Measurements from ENCODE around the gene DEK.

The DEK gene

GRCh38 chr6:18240230-18240629 is 24.1 kb downstream of the DEK start (continued):
- TF ChIP-seq POU6F1 (CRISPR knock-in tag; IDR thresholded peaks at IDR 0.05; ENCODE audit: borderline replicate concordance, low read depth) (no peak), ZNF8 (CRISPR knock-in tag; IDR thresholded peaks at IDR 0.05) (no peak), SNAI2 (CRISPR knock-in tag; IDR thresholded peaks at IDR 0.05) (no peak), RARB (CRISPR knock-in tag; IDR thresholded peaks at IDR 0.05) (no peak), CSDC2 (CRISPR knock-in tag; IDR thresholded peaks at IDR 0.05) (no peak)

GRCh38 chr6:18237167-18237566 is 27.2 kb downstream of the DEK start:
- ATAC-seq = no peak
- no peak for TF ChIP-seq ZC3H10 (CRISPR knock-in tag; IDR thresholded peaks at IDR 0.05)
- TF ChIP-seq TCF4 (CRISPR knock-in tag; IDR thresholded peaks at IDR 0.05; ENCODE audit: borderline replicate concordance) = no peak
- TF ChIP-seq PATZ1 (CRISPR knock-in tag; IDR thresholded peaks at IDR 0.05; ENCODE audit: borderline replicate concordance) = no peak
- no peak for TF ChIP-seq ZNF8 (CRISPR knock-in tag; IDR thresholded peaks at IDR 0.05)
- TF ChIP-seq TSHZ2 (CRISPR knock-in tag; IDR thresholded peaks at IDR 0.05) = no peak
- no peak for TF ChIP-seq ESRRG (CRISPR knock-in tag; IDR thresholded peaks at IDR 0.05)
- TF ChIP-seq CSDC2 (CRISPR knock-in tag; IDR thresholded peaks at IDR 0.05) = no peak
- no peak for TF ChIP-seq ARNTL (CRISPR knock-in tag; IDR thresholded peaks at IDR 0.05; ENCODE audit: borderline replicate concordance, low read depth)
- no peak for TF ChIP-seq TOX (CRISPR knock-in tag; IDR thresholded peaks at IDR 0.05; ENCODE audit: borderline replicate concordance)
- no peak for TF ChIP-seq CSRNP3 (CRISPR knock-in tag; IDR thresholded peaks at IDR 0.05)
- no peak for TF ChIP-seq ZNF565 (CRISPR knock-in tag; conservative IDR thresholded peaks at IDR 0.05; ENCODE audit: low read depth)
- no peak for TF ChIP-seq BACH2 (CRISPR knock-in tag; IDR thresholded peaks at IDR 0.05; ENCODE audit: borderline replicate concordance)
- TF ChIP-seq GLIS3 (CRISPR knock-in tag; IDR thresholded peaks at IDR 0.05) = no peak
- TF ChIP-seq ISL1 (CRISPR knock-in tag; IDR thresholded peaks at IDR 0.05) = no peak
- TF ChIP-seq SNAI2 (CRISPR knock-in tag; IDR thresholded peaks at IDR 0.05) = no peak
- TF ChIP-seq OSR1 (CRISPR knock-in tag; IDR thresholded peaks at IDR 0.05) = no peak
- TF ChIP-seq CREB5 (CRISPR knock-in tag; IDR thresholded peaks at IDR 0.05; ENCODE audit: low read depth) = no peak
- no peak for TF ChIP-seq ZFP3 (CRISPR knock-in tag; IDR thresholded peaks at IDR 0.05)

- no peak for ATAC-seq
- TF ChIP-seq CSDC2 (CRISPR knock-in tag; IDR thresholded peaks at IDR 0.05) (no peak), ZFP30 (CRISPR knock-in tag; IDR thresholded peaks at IDR 0.05) (no peak), ISL1 (CRISPR knock-in tag; IDR thresholded peaks at IDR 0.05) (no peak), PATZ1 (CRISPR knock-in tag; IDR thresholded peaks at IDR 0.05; ENCODE audit: borderline replicate concordance) (no peak), TCF4 (CRISPR knock-in tag; IDR thresholded peaks at IDR 0.05; ENCODE audit: borderline replicate concordance) (no peak), ZC3H10 (CRISPR knock-in tag; IDR thresholded peaks at IDR 0.05) (no peak), BACH2 (CRISPR knock-in tag; IDR thresholded peaks at IDR 0.05; ENCODE audit: borderline replicate concordance) (no peak), ZNF565 (CRISPR knock-in tag; conservative IDR thresholded peaks at IDR 0.05; ENCODE audit: low read depth) (no peak), ZNF70 (CRISPR knock-in tag; IDR thresholded peaks at IDR 0.05) (no peak), TOX (CRISPR knock-in tag; IDR thresholded peaks at IDR 0.05; ENCODE audit: borderline replicate concordance) (no peak), CREB5 (CRISPR knock-in tag; IDR thresholded peaks at IDR 0.05; ENCODE audit: low read depth) (no peak), OSR1 (CRISPR knock-in tag; IDR thresholded peaks at IDR 0.05) (no peak), SNAI2 (CRISPR knock-in tag; IDR thresholded peaks at IDR 0.05) (no peak), ESRRG (CRISPR knock-in tag; IDR thresholded peaks at IDR 0.05) (no peak), RARB (CRISPR knock-in tag; IDR thresholded peaks at IDR 0.05) (no peak), GLIS3 (CRISPR knock-in tag; IDR thresholded peaks at IDR 0.05) (no peak), ZFP3 (CRISPR knock-in tag; IDR thresholded peaks at IDR 0.05) (no peak)
Measured at GRCh38 chr6:18235524-18235923, 28.8 kb downstream of the DEK start.

All from SK-N-SH treated with all-trans-retinoic acid at 6 μM for 48 hours (cell line).